CD4-positive, alpha-beta T cell treated with Interleukin-17A for 1 hour (primary cell): ENCODE results near the gene KRT83.
A peak's percentile ranks its signal among the peaks of the same experiment; 100 is the strongest.
"Not testable (repeated sequence)": the region's sequence is repeated elsewhere in the genome, so short reads cannot be mapped to it uniquely, and the experiment has no call there.

ENCODE experiments used
- DNase-seq: peaks from one replicate; pipeline ENCODE4 v3.0.0-alpha.2; 2020

The KRT83 gene

GRCh38 chr12:52352951-52353350, 31.8 kb upstream of the KRT83 start:
- DNase-seq, result no peak

GRCh38 chr12:52351196-52352059, 30.2 kb upstream of the KRT83 start:
- DNase-seq, result peak; percentile 70

GRCh38 chr12:52350786-52351185, 29.6 kb upstream of the KRT83 start:
- DNase-seq, result no peak

GRCh38 chr12:52350021-52350620, 28.9 kb upstream of the KRT83 start:
- DNase-seq, result no peak

- DNase-seq, result no peak
Observed at GRCh38 chr12:52349196-52349595, 28.0 kb upstream of the KRT83 start.

- no peak for DNase-seq
Observed at GRCh38 chr12:52347551-52348510, 26.6 kb upstream of the KRT83 start.

GRCh38 chr12:52347016-52347415, 25.8 kb upstream of the KRT83 start:
- DNase-seq, result no peak

GRCh38 chr12:52346593-52346992, 25.4 kb upstream of the KRT83 start:
- DNase-seq, result no peak

GRCh38 chr12:52345041-52345440, 23.8 kb upstream of the KRT83 start:
- not testable (repeated sequence) for DNase-seq

GRCh38 chr12:52344111-52344510, 22.9 kb upstream of the KRT83 start:
- no peak for DNase-seq

- no peak for DNase-seq
Observed at GRCh38 chr12:52343550-52343949, 22.4 kb upstream of the KRT83 start.

- no peak for DNase-seq
Observed at GRCh38 chr12:52342781-52343490, 21.7 kb upstream of the KRT83 start.

- DNase-seq, result no peak
Observed at GRCh38 chr12:52341066-52341580, 19.9 kb upstream of the KRT83 start.

GRCh38 chr12:52338241-52338960, 17.2 kb upstream of the KRT83 start:
- DNase-seq, result no peak

GRCh38 chr12:52337054-52337453, 15.9 kb upstream of the KRT83 start:
- DNase-seq, result no peak

GRCh38 chr12:52336641-52337040, 15.4 kb upstream of the KRT83 start:
- no peak for DNase-seq

GRCh38 chr12:52335598-52336262, 14.5 kb upstream of the KRT83 start:
- DNase-seq, result no peak

- no peak for DNase-seq
Observed at GRCh38 chr12:52334185-52334584, 13.0 kb upstream of the KRT83 start.

- no peak for DNase-seq
Observed at GRCh38 chr12:52333321-52333720, 12.1 kb upstream of the KRT83 start.

GRCh38 chr12:52332381-52332780, 11.2 kb upstream of the KRT83 start:
- no peak for DNase-seq

GRCh38 chr12:52331833-52332232, 10.6 kb upstream of the KRT83 start:
- no peak for DNase-seq
